Measurements from ENCODE around the gene BCL2. TPM values are rescaled to one million over a fixed set of nuclear protein-coding genes. Genes with fewer than 3 reads are reported as not detected.

BCL2 gene
- total and polyA plus RNA-seq, 9 of the 15 experiments (the other 6 are each of a cell fraction or from before 2014, with no cell fraction given): 0.10 to 1.1 (median 0.65) TPM

- intact Hi-C loops (cut with micrococcal nuclease) (no loop called here), in situ Hi-C loops (cut with MboI) (no loop called here)
- Histone ChIP-seq H3K9me1 (ENCODE audit: control insufficient read depth, insufficient read depth, low read length) (no peaks in the 10 kb centered on the region), H3K27me3 (ENCODE audit: control insufficient read depth in 2 of 2, insufficient read depth in 2 of 2, low read length in 2 of 2) (no peaks in the 10 kb centered on the region), H4K20me1 (replicated peaks; ENCODE audit: control insufficient read depth, insufficient read depth, low read length) (no peaks in the 10 kb centered on the region), H3K4me3 (no peak overlapping the region), H3K36me3 (ENCODE audit: control insufficient read depth, insufficient read depth, low read length) (no peaks in the 10 kb centered on the region), H2AFZ (ENCODE audit: low read depth, low read length) (no peak overlapping the region), H3K9me3 (replicated peaks; ENCODE audit: control insufficient read depth, insufficient read depth, low read depth, low read length) (no peaks in the 10 kb centered on the region), H3K4me1 (replicated peaks in 1 of 2; ENCODE audit: control insufficient read depth in 2 of 2, insufficient read depth in 2 of 2, low read length in 2 of 2) (no peaks in the 10 kb centered on the region), H3K79me2 (ENCODE audit: control insufficient read depth, insufficient read depth, low read length) (no peaks in the 10 kb centered on the region), H3K27ac (ENCODE audit: extremely low read depth, low read depth, low read length) (no peak overlapping the region), H3K9ac (ENCODE audit: insufficient read depth in 1 of 2, low read depth in 2 of 2, low read length in 2 of 2) (no peak overlapping the region), H3K4me2 (ENCODE audit: insufficient read depth, low read length) (no peak overlapping the region)
- ATAC-seq (no peak), FAIRE-seq (no peak), DNase-seq (ENCODE audit: extremely low read depth in 1 of 4, low spot score in 3 of 4) (no peak)
- no peak for TF ChIP-seq ARNT (IDR thresholded peaks at IDR 0.05)
- no peak for TF ChIP-seq CREB3L1 (IDR thresholded peaks at IDR 0.05; ENCODE audit: borderline replicate concordance, low read depth)
- TF ChIP-seq, protein P1, sequence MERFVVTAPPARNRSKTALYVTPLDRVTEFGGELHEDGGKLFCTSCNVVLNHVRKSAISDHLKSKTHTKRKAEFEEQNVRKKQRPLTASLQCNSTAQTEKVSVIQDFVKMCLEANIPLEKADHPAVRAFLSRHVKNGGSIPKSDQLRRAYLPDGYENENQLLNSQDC (CRISPR knock-in tag; IDR thresholded peaks at IDR 0.05): no peak
- TF ChIP-seq NR4A1 (CRISPR knock-in tag; IDR thresholded peaks at IDR 0.05): no peak
- no peak for TF ChIP-seq NR4A1 (tag; IDR thresholded peaks at IDR 0.05)
- TF ChIP-seq TEAD1 (CRISPR knock-in tag; IDR thresholded peaks at IDR 0.05): no peak
- no peak for TF ChIP-seq SMARCE1 (IDR thresholded peaks at IDR 0.05)
- TF ChIP-seq, protein P2, sequence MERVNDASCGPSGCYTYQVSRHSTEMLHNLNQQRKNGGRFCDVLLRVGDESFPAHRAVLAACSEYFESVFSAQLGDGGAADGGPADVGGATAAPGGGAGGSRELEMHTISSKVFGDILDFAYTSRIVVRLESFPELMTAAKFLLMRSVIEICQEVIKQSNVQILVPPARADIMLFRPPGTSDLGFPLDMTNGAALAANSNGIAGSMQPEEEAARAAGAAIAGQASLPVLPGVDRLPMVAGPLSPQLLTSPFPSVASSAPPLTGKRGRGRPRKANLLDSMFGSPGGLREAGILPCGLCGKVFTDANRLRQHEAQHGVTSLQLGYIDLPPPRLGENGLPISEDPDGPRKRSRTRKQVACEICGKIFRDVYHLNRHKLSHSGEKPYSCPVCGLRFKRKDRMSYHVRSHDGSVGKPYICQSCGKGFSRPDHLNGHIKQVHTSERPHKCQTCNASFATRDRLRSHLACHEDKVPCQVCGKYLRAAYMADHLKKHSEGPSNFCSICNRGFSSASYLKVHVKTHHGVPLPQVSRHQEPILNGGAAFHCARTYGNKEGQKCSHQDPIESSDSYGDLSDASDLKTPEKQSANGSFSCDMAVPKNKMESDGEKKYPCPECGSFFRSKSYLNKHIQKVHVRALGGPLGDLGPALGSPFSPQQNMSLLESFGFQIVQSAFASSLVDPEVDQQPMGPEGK (CRISPR knock-in tag; IDR thresholded peaks at IDR 0.05; ENCODE audit: borderline replicate concordance): no peak
- TF ChIP-seq MBD1 (CRISPR knock-in tag; IDR thresholded peaks at IDR 0.05): no peak
- no peak for TF ChIP-seq ZKSCAN3 (CRISPR knock-in tag; IDR thresholded peaks at IDR 0.05)
- TF ChIP-seq MCM5 (IDR thresholded peaks at IDR 0.05; ENCODE audit: low read depth): no peak
- TF ChIP-seq ZNF408 (CRISPR knock-in tag; IDR thresholded peaks at IDR 0.05; ENCODE audit: low read depth): no peak
- no peak for TF ChIP-seq MIER1 (IDR thresholded peaks at IDR 0.05; ENCODE audit: low read depth)
- no peak for TF ChIP-seq HDAC1 (IDR thresholded peaks at IDR 0.05)
- no peak for TF ChIP-seq ZNF449 (CRISPR knock-in tag; IDR thresholded peaks at IDR 0.05)
- ChIA-PET POLR2A (no interaction called here), CTCF (ENCODE audit: low intra/inter-chr PET ratio) (interaction anchor here (0.6 kb wide), 1 partner anchor 48 kb away, joined by 3 read pairs; no protein-coding TSS in a partner anchor)
- 7% methylated on average over 3 of the region's 3 CpGs for WGBS (ENCODE audit: insufficient coverage, low coverage, missing lambda C conversion rate)
- BruUV-seq (replicated peaks): no TSS peak
Observed at GRCh38 chr18:63245600-63245999, 74.0 kb downstream of the BCL2 start.

All from K562 (cell line).